K562 (cell line): ENCODE data around the gene LONRF2. TPM values are rescaled to one million over a fixed set of nuclear protein-coding genes. Genes with fewer than 3 reads are reported as not detected.

Experiments used
- CHD4 ChIP-seq: fragments of 200-600 bp; sonication (generic); IDR thresholded peaks from 3 replicates; pipeline ENCODE4 v1.6.1; 2012; ENCODE audit warnings: low read depth, mild to moderate bottlenecking, mixed read lengths, low read length, inconsistent platforms; ENCODE audit not compliant: insufficient read depth, insufficient replicate concordance, poor library complexity, severe bottlenecking
- CXXC5 ChIP-seq: fragments of 250-450 bp; sonication (Bioruptor Pico); IDR thresholded peaks from 2 replicates; pipeline ENCODE4 v1.8.0; 2022; ENCODE audit warnings: inconsistent platforms, mild to moderate bottlenecking, moderate library complexity
- DMBX1 ChIP-seq: fragments of 250-450 bp; sonication (Bioruptor Pico); IDR thresholded peaks from 2 replicates; pipeline ENCODE4 v1.8.0; 2022; ENCODE audit warnings: inconsistent platforms, mild to moderate bottlenecking, moderate library complexity, borderline replicate concordance
- GATAD2B ChIP-seq: fragments of 450-650 bp; IDR thresholded peaks from 2 replicates; pipeline ENCODE4 v1.6.1; 2017; ENCODE audit warnings: mild to moderate bottlenecking, borderline replicate concordance
- HDAC8 ChIP-seq: fragments of 450-650 bp; IDR thresholded peaks from 2 replicates; pipeline ENCODE4 v1.6.1; 2016; ENCODE audit warnings: mild to moderate bottlenecking, missing genetic modification characterization, moderate library complexity, missing compliant biosample characterization
- KDM4B ChIP-seq, 2 experiments: fragments of 450-650 bp in 1 of 2; sonication (generic) in 1 of 2; IDR thresholded peaks; 2 replicates each; pipeline ENCODE4 v1.6.1; 2016 to 2017; ENCODE audit warnings: borderline replicate concordance in 2 of 2, antibody characterized with exemption in 1 of 2, low read depth in 1 of 2, mild to moderate bottlenecking in 1 of 2
- KDM5B ChIP-seq: fragments of 200-600 bp; sonication (generic); IDR thresholded peaks from 2 replicates; pipeline ENCODE4 v1.6.1; 2012; ENCODE audit warnings: low read depth, mild to moderate bottlenecking, moderate library complexity, low read length, control low read depth, inconsistent platforms; ENCODE audit not compliant: insufficient replicate concordance
- MEF2D ChIP-seq: conservative IDR thresholded peaks from 2 replicates; pipeline ENCODE4 v1.6.1; 2016; ENCODE audit warnings: low read depth, missing genetic modification characterization, missing compliant biosample characterization
- NCOA2 ChIP-seq, 2 experiments: fragments of 450-650 bp; IDR thresholded peaks; 2 replicates each; pipeline ENCODE4 v1.6.1; 2018; ENCODE audit warnings: mild to moderate bottlenecking in 2 of 2, moderate library complexity in 1 of 2; ENCODE audit not compliant: partially characterized antibody in 2 of 2
- NELFE ChIP-seq: IDR thresholded peaks from 2 replicates; pipeline ENCODE4 v1.6.1; 2011; ENCODE audit warnings: mild to moderate bottlenecking; ENCODE audit not compliant: insufficient read depth, insufficient read length
- POLR2AphosphoS5 ChIP-seq: IDR thresholded peaks from 2 replicates; pipeline ENCODE4 v1.6.1; 2011; ENCODE audit warnings: mild to moderate bottlenecking, low read depth, low read length, moderate library complexity; ENCODE audit not compliant: control insufficient read depth, insufficient read depth
- PURB ChIP-seq: sonication (generic); formaldehyde crosslinking; IDR thresholded peaks from 2 replicates; pipeline ENCODE4 v1.9.0; 2021; ENCODE audit warnings: low read depth, mild to moderate bottlenecking, missing genetic modification reagents
- RFX7 ChIP-seq: fragments of 250-450 bp; sonication (Bioruptor Pico); IDR thresholded peaks from 2 replicates; pipeline ENCODE4 v1.5.1; 2021; ENCODE audit warnings: mild to moderate bottlenecking
- SLC30A9 ChIP-seq: fragments of 250-450 bp; sonication (Bioruptor Pico); IDR thresholded peaks from 2 replicates; pipeline ENCODE4 v1.8.0; 2022; ENCODE audit warnings: mild to moderate bottlenecking, moderate library complexity
- SNRNP70 ChIP-seq: fragments of 200-400 bp; formaldehyde crosslinking; optimal IDR thresholded peaks from 2 replicates; pipeline ENCODE3; 2017; ENCODE audit warnings: low read depth, low read length
- SOX6 ChIP-seq: fragments of 450-650 bp; IDR thresholded peaks from 2 replicates; pipeline ENCODE4 v1.6.1; 2014; ENCODE audit warnings: mild to moderate bottlenecking
- TCF3 ChIP-seq: sonication (generic); formaldehyde crosslinking; IDR thresholded peaks from 2 replicates; pipeline ENCODE4 v1.4.0; 2020; ENCODE audit warnings: mild to moderate bottlenecking, missing genetic modification reagents
- ZNF507 ChIP-seq: conservative IDR thresholded peaks from 2 replicates; pipeline ENCODE4 v1.6.1; 2017; ENCODE audit warnings: missing genetic modification characterization, missing compliant biosample characterization
- ZNF644 ChIP-seq: fragments of 200-800 bp; sonication (Bioruptor generic); IDR thresholded peaks from 2 replicates; pipeline ENCODE4 v1.6.1; 2016; ENCODE audit warnings: low read depth, missing genetic modification characterization, missing compliant biosample characterization
- polyA plus RNA-seq, 8 experiments: library from polyadenylated mRNA; depleted of rRNA in 4 of 8; stranded (reverse) in 5 of 8; unstranded in 3 of 8; fragments of >200 nt; fragmentation: Nextera tagmentation in 2 of 8; fragmentation: Illumina TruSeq in 1 of 8; extraction: Ambion mirVana in 2 of 8; extraction: Trizol in 1 of 8; gene quantifications; 2 replicates each; pipeline versions ENCODE4 v1.2.1 to v1.2.3, GENCODE V29; 2011 to 2014; ENCODE audit warnings: inconsistent platforms in 1 of 8, missing spikeins in 1 of 8
- total RNA-seq, 7 experiments: library from RNA; depleted of rRNA in 6 of 7; stranded (reverse); fragments of >200 nt in 6 of 7; fragmentation: Illumina TruSeq in 2 of 7; extraction: Trizol in 2 of 7; gene quantifications; 2 replicates each; pipeline versions ENCODE4 v1.2.1 to v1.2.3, GENCODE V29; 2011 to 2021; ENCODE audit warnings: low replicate concordance in 1 of 7
- TF ChIP-seq, protein P1 (sequence below): sonication (generic); formaldehyde crosslinking; IDR thresholded peaks from 2 replicates; pipeline ENCODE4 v1.8.0; 2022; ENCODE audit warnings: mild to moderate bottlenecking, missing genetic modification reagents
- TF ChIP-seq, protein P2 (sequence below): fragments of 450-650 bp; IDR thresholded peaks from 2 replicates; pipeline ENCODE4 v1.6.1; 2018; ENCODE audit not compliant: partially characterized antibody

LONRF2 gene
- total and polyA plus RNA-seq, 9 of the 15 experiments (the other 6 are each of a cell fraction or from before 2014, with no cell fraction given): 0.35 to 5.0 (median 2.7) TPM

DNA sequence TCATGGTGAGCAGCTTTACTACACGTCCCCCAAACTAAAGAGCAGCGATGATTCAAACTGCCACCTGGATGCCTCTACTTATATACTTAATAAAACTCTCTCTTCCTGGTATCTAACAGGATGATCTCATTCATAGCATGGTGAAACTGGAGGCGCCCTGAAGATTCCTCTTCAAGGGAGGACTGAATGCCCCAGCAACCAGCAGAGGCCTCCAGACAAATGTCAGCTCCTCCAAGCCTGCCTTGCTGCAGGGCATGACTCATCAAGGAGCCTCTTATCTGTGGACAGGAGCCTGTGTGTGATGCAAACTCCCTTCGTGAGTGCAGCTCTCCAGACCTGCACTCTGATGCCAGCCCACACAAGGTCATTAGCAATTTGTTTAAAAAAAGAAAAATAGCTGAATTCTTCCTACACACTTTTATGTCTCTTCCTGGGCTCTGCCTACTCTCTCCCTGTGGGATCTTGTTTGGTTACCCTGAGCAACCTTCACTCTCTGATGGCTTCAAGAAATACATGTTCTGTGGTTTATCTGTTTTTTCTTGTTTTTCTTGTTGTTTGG is 30.2 kb downstream of the LONRF2 start (continued):
- TF ChIP-seq NELFE (no peak), POLR2AphosphoS5 (peak; percentile 88), GATAD2B (peak; percentile 76; the same call in 1 of the 2 replicates), HDAC8 (tag) (no peak), MEF2D (no peak; the same call in 1 of the 2 replicates), SOX6 (peak; percentile 86), KDM4B (IDR thresholded peaks at IDR 0.05; ENCODE audit: borderline replicate concordance in 2 of 2, low read depth in 1 of 2) (no peak), CXXC5 (peak; percentile 78), KDM5B (no peak), NCOA2 (IDR thresholded peaks at IDR 0.05; ENCODE audit: partially characterized antibody in 2 of 2) (peak in 1 of 2 experiments; percentile 12), CHD4 (no peak), TCF3 (CRISPR knock-in tag) (peak; percentile 85), PURB (no peak), ZNF507 (tag) (no peak), SNRNP70 (no peak), DMBX1 (peak; percentile 94), ZNF644 (tag) (peak; percentile 68; the same call in 1 of the 2 replicates), RFX7 (CRISPR knock-in tag) (no peak), SLC30A9 (CRISPR knock-in tag) (no peak)
- TF ChIP-seq, protein P1, sequence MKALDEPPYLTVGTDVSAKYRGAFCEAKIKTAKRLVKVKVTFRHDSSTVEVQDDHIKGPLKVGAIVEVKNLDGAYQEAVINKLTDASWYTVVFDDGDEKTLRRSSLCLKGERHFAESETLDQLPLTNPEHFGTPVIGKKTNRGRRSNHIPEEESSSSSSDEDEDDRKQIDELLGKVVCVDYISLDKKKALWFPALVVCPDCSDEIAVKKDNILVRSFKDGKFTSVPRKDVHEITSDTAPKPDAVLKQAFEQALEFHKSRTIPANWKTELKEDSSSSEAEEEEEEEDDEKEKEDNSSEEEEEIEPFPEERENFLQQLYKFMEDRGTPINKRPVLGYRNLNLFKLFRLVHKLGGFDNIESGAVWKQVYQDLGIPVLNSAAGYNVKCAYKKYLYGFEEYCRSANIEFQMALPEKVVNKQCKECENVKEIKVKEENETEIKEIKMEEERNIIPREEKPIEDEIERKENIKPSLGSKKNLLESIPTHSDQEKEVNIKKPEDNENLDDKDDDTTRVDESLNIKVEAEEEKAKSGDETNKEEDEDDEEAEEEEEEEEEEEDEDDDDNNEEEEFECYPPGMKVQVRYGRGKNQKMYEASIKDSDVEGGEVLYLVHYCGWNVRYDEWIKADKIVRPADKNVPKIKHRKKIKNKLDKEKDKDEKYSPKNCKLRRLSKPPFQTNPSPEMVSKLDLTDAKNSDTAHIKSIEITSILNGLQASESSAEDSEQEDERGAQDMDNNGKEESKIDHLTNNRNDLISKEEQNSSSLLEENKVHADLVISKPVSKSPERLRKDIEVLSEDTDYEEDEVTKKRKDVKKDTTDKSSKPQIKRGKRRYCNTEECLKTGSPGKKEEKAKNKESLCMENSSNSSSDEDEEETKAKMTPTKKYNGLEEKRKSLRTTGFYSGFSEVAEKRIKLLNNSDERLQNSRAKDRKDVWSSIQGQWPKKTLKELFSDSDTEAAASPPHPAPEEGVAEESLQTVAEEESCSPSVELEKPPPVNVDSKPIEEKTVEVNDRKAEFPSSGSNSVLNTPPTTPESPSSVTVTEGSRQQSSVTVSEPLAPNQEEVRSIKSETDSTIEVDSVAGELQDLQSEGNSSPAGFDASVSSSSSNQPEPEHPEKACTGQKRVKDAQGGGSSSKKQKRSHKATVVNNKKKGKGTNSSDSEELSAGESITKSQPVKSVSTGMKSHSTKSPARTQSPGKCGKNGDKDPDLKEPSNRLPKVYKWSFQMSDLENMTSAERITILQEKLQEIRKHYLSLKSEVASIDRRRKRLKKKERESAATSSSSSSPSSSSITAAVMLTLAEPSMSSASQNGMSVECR (CRISPR knock-in tag): no peak
- TF ChIP-seq, protein P2, sequence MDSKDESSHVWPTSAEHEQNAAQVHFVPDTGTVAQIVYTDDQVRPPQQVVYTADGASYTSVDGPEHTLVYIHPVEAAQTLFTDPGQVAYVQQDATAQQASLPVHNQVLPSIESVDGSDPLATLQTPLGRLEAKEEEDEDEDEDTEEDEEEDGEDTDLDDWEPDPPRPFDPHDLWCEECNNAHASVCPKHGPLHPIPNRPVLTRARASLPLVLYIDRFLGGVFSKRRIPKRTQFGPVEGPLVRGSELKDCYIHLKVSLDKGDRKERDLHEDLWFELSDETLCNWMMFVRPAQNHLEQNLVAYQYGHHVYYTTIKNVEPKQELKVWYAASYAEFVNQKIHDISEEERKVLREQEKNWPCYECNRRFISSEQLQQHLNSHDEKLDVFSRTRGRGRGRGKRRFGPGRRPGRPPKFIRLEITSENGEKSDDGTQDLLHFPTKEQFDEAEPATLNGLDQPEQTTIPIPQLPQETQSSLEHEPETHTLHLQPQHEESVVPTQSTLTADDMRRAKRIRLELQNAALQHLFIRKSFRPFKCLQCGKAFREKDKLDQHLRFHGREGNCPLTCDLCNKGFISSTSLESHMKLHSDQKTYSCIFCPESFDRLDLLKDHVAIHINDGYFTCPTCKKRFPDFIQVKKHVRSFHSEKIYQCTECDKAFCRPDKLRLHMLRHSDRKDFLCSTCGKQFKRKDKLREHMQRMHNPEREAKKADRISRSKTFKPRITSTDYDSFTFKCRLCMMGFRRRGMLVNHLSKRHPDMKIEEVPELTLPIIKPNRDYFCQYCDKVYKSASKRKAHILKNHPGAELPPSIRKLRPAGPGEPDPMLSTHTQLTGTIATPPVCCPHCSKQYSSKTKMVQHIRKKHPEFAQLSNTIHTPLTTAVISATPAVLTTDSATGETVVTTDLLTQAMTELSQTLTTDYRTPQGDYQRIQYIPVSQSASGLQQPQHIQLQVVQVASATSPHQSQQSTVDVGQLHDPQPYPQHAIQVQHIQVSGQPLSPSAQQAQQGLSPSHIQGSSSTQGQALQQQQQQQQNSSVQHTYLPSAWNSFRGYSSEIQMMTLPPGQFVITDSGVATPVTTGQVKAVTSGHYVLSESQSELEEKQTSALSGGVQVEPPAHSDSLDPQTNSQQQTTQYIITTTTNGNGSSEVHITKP: no peak
